EL (cell line): ENCODE measurements around the gene CLEC4A.
"Not testable (repeated sequence)": the region's sequence is repeated elsewhere in the genome, so short reads cannot be mapped to it uniquely, and the experiment has no call there.

Source experiments
- DNase-seq: peaks from one replicate; pipeline ENCODE4 v3.0.0-alpha.2; 2016

The CLEC4A gene

GRCh38 chr12:8134398-8134930, 11.0 kb downstream of the CLEC4A start:
- DNase-seq: not testable (repeated sequence)

GRCh38 chr12:8141647-8142046, 18.2 kb downstream of the CLEC4A start:
- not testable (repeated sequence) for DNase-seq

DNA sequence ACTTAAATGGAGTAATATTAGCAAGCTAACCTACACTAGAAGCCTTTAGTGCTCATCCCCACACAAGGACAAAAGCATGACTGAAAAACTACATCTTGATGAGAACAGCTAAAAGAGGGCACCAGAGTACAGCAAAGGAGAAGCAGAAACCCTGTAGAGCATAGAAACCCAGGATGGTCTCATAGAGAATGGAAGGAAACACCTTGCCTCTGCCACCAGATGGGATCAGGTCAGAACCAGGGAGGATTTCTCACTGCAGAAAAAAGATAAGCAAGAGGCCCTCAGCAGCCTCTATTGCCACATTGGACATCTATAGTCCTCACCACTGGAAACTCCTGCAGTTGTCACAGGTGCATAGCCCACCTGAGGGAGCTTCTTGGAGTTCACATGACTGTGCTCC, 19.8 kb downstream of the CLEC4A start:
- DNase-seq: no peak

- peak; percentile 60 for DNase-seq
Measured at GRCh38 chr12:8145754-8146441, 22.5 kb downstream of the CLEC4A start.

DNA sequence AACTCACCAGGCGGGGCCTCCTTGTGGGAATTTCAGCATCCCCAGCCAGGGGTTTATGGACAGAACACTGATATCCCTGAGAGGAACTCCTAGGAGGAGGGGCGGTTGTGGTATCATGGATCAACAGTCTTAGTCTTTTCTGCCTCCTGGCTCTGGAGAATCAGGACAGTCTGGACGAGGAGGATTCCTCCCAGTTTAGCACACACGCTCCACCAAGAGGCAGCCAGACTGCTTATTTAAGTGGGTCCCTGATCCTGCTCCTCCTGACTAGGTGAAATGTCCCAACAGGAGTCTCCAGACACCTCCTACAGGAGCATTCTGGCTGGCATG, 23.0 kb downstream of the CLEC4A start:
- DNase-seq: no peak

GRCh38 chr12:8154526-8154925, 31.1 kb downstream of the CLEC4A start:
- DNase-seq: no peak

GRCh38 chr12:8156416-8156815, 33.0 kb downstream of the CLEC4A start:
- peak; percentile 34 for DNase-seq

DNA sequence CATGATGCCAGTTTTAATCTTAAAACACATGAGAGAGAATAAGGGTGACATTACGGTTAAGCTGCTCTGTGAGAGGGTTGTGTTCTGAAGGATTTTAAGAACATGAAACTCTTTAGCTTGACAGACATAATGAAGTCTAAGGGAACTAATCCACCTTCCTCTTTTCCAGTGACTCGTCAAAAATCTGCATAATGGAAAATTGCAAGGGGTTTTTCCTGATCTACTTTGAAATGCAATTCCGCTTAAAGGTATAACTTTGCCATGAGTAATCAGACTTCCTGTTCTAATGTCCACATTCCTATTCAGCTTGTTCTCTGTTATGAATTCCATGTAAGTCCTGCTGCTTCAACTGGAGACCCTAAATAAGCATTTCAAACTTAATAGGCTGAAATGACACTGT, 33.4 kb downstream of the CLEC4A start, which contains the start of gene ZNF705A:
Gene ZNF705A, plus strand, starts transcription at position 171 of the 400 bp plus-strand sequence. CDS start 15,611 bp downstream, outside the sequence.
- DNase-seq: peak; percentile 81

- DNase-seq: peak; percentile 9
Measured at GRCh38 chr12:8157484-8158198, 34.2 kb downstream of the CLEC4A start.

GRCh38 chr12:8172911-8173310, 49.5 kb downstream of the CLEC4A start:
- not testable (repeated sequence) for DNase-seq

- peak; percentile 60 for DNase-seq
Measured at GRCh38 chr12:8179989-8180585, 56.7 kb downstream of the CLEC4A start.

GRCh38 chr12:8181271-8181670, 57.9 kb downstream of the CLEC4A start:
- not testable (repeated sequence) for DNase-seq

DNA sequence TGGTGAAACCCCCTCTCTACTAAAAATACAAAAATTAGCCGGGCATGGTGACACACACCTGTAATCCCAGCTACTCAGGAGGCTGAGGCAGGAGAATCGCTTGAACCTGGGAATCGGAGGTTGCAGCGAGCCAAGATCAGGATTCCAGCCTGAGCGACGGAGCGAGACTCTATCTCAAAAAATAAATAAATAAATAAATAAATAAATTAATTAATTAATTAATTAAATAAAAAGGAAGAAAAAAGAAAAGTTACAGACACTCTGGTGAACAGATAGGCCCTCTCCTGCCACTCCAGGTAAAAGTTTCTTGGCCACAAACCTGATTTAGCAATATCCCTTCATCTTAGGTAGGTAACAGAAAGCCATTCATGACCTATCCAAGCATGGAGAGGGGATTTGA, 59.5 kb downstream of the CLEC4A start:
- not testable (repeated sequence) for DNase-seq

GRCh38 chr12:8183346-8183745, 59.9 kb downstream of the CLEC4A start:
- not testable (repeated sequence) for DNase-seq

- not testable (repeated sequence) for DNase-seq
Measured at GRCh38 chr12:8184206-8184605, 60.8 kb downstream of the CLEC4A start.

GRCh38 chr12:8188088-8188487, 64.7 kb downstream of the CLEC4A start:
- not testable (repeated sequence) for DNase-seq
